DOHH2 (cell line): Measurements from ENCODE around the gene RGS8.

ENCODE experiments used
- EZH2phosphoT487 ChIP-seq: fragments of 200-600 bp; sonication (generic); IDR thresholded peaks from 2 replicates; pipeline ENCODE4 v1.6.1; 2017; ENCODE audit warnings: borderline replicate concordance, mild to moderate bottlenecking, antibody characterized with exemption, low read length, moderate library complexity, mixed read lengths
- TF ChIP-seq, protein P1 (sequence below): fragments of 200-600 bp; sonication (generic); IDR thresholded peaks from one replicate; pipeline ENCODE4 v1.5.1; 2014; ENCODE audit warnings: antibody characterized with exemption, mild to moderate bottlenecking, low read depth, low read length; ENCODE audit not compliant: poor library complexity, severe bottlenecking

- TF ChIP-seq EZH2phosphoT487 = no peak
- TF ChIP-seq, protein P1, sequence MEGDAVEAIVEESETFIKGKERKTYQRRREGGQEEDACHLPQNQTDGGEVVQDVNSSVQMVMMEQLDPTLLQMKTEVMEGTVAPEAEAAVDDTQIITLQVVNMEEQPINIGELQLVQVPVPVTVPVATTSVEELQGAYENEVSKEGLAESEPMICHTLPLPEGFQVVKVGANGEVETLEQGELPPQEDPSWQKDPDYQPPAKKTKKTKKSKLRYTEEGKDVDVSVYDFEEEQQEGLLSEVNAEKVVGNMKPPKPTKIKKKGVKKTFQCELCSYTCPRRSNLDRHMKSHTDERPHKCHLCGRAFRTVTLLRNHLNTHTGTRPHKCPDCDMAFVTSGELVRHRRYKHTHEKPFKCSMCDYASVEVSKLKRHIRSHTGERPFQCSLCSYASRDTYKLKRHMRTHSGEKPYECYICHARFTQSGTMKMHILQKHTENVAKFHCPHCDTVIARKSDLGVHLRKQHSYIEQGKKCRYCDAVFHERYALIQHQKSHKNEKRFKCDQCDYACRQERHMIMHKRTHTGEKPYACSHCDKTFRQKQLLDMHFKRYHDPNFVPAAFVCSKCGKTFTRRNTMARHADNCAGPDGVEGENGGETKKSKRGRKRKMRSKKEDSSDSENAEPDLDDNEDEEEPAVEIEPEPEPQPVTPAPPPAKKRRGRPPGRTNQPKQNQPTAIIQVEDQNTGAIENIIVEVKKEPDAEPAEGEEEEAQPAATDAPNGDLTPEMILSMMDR = no peak
Measured at GRCh38 chr1:182649041-182649440, 35.3 kb downstream of the RGS8 start.
